ENCODE results near the gene NT5DC1. TPM values are rescaled to one million over a fixed set of nuclear protein-coding genes. Genes with fewer than 3 reads are reported as not detected.

The NT5DC1 gene
- total and polyA plus RNA-seq, 7 experiments from 2014 or later: 30.5 to 53.4 (median 45.8) TPM

DNA sequence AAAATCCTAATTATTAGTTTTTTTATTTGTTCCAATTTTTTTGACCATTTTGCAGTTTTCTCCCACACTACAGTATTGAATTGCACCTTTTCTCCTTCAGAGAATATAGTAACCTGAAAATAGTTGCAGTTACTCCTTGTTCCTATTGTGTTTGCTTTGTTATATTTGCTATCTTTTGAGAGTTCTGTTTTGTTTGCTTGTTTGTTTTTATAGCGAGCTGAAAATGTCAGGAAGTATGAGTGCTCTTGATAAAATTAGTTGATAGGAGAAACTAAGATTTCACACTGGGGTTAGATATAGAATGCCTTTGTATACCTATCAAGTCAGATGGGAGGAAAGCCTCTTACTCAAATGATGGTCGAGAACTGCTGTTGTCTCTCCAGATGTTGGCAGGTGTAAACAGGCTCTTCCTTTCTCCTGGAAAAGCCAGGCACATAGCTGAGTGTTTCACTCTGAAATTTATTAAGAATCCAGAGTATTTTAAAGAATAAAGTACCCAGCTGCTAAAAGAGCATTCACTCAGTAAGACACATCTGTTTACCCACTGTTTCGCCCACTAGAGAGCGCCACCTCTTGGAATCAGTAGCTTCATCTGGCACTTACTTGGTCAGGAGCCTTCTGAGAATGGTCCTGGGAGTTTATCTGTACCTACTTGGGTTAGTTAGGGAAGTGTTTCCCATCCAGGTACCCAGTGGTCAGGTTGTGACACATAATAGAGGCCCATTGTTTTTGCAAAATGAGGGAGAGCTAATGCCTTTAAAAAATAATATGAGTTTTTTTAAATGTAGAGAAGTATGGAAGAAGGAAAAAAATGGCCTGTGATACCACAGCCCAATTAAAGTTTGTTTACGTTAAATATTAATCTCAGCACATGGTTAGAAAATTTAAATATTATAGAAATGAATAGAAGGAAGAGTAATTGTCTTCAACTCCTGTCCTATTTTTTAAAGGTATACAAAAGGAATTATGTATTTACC lies 11.2 kb downstream of the NT5DC1 start:
- peaks cover 0 to 24% (median 5%) of the 10 kb centered on the region in 7 donors for H3K4me1 Mint-ChIP-seq
- no peaks in the 10 kb centered on the region for H3K27me3 Mint-ChIP-seq
- intact Hi-C loops (cut with micrococcal nuclease): loop anchor here (1.0 to 10.0 kb wide), 2 partner anchors 11 to 103 kb away; no protein-coding TSS in a partner anchor
- Histone ChIP-seq H3K27ac (ENCODE audit: low read depth, low read length) (no peak overlapping the region), H3K27me3 (ENCODE audit: control insufficient read depth in 2 of 2, insufficient read depth in 2 of 2, low read length in 2 of 2) (no peaks in the 10 kb centered on the region), H3K4me1 (ENCODE audit: control insufficient read depth in 2 of 2, insufficient read depth in 2 of 2, low read length in 2 of 2) (no peaks in the 10 kb centered on the region), H3K9me3 (ENCODE audit: control insufficient read depth in 2 of 3, low read length in 3 of 3) (no peaks in the 10 kb centered on the region), H3K4me3 (ENCODE audit: low read length) (no peak overlapping the region), H3K36me3 (ENCODE audit: control insufficient read depth in 2 of 3, insufficient read depth in 3 of 3, low read length in 3 of 3) (peaks cover 23 to 73% (median 25%) of the 10 kb centered on the region in 3 experiments)
- H3K9me3 Mint-ChIP-seq: no peaks in the 10 kb centered on the region
- H3K36me3 Mint-ChIP-seq: peaks cover 19 to 65% (median 40%) of the 10 kb centered on the region in 5 donors
- ATAC-seq (peak; percentile 40), DNase-seq (no peak)
- ChIA-PET CTCF (interaction anchor here (0.6 to 1.7 kb wide), 4 partner anchors 11 to 421 kb away, joined by 3 to 4 read pairs (median 4); partner anchors contain the start of gene NT5DC1), POLR2A (interaction anchor here (1.6 kb wide), 1 partner anchor 10 kb away, joined by 4 read pairs; no protein-coding TSS in a partner anchor)
- H3K4me3 Mint-ChIP-seq: no peak overlapping the region
- H3K27ac Mint-ChIP-seq: no peak overlapping the region

DNA sequence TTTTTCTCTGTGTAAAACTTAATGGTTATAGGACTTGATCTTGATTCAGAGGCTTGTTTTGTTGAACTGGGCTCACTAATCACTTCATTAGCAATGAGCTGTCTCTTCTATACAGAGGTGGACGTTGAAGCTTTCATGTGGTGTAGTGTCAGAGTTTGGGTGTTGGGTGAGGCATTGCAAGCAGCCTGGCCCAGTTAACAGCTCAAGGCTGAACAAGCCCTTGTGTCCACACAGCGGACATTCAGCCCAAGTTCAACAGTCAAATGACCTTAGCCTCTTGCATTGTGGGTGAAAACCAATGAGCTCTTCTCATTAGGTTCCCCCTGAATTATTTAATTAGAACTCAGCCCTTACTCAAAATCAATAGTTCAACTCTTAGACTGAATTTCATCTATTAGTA lies 12.7 kb downstream of the NT5DC1 start:
- no peaks in the 10 kb centered on the region for H3K27me3 Mint-ChIP-seq
- ATAC-seq (no peak), DNase-seq (no peak)
- no peaks in the 10 kb centered on the region for H3K4me1 ChIP-seq (ENCODE audit: control insufficient read depth in 2 of 2, insufficient read depth in 2 of 2, low read length in 2 of 2)
- intact Hi-C loops (cut with micrococcal nuclease): loop anchor here in 1 of 2 donors (10.0 kb wide), 1 partner anchor 101 kb away; no protein-coding TSS in a partner anchor
- H3K36me3 ChIP-seq (ENCODE audit: control insufficient read depth in 2 of 3, insufficient read depth in 3 of 3, low read length in 3 of 3): peaks cover 22 to 80% (median 23%) of the 10 kb centered on the region in 3 experiments
- H3K27ac ChIP-seq (ENCODE audit: low read depth, low read length): no peak overlapping the region
- H3K9me3 ChIP-seq (ENCODE audit: control insufficient read depth in 2 of 3, low read length in 3 of 3): no peaks in the 10 kb centered on the region
- ChIA-PET POLR2A (interaction anchor here (1.6 kb wide), 1 partner anchor 11 kb away, joined by 4 read pairs; no protein-coding TSS in a partner anchor), CTCF (interaction anchor here (0.9 kb wide), 1 partner anchor 17 kb away, joined by 4 read pairs; no protein-coding TSS in a partner anchor)
- no peak overlapping the region for H3K4me3 Mint-ChIP-seq
- no peaks in the 10 kb centered on the region for H3K27me3 ChIP-seq (ENCODE audit: control insufficient read depth in 2 of 2, insufficient read depth in 2 of 2, low read length in 2 of 2)
- no peak overlapping the region for H3K27ac Mint-ChIP-seq
- no peak overlapping the region for H3K4me3 ChIP-seq (ENCODE audit: low read length)
- no peaks in the 10 kb centered on the region for H3K9me3 Mint-ChIP-seq
- peaks cover 0 to 24% (median 5%) of the 10 kb centered on the region in 7 donors for H3K4me1 Mint-ChIP-seq
- peaks cover 21 to 66% (median 49%) of the 10 kb centered on the region in 5 donors for H3K36me3 Mint-ChIP-seq

DNA sequence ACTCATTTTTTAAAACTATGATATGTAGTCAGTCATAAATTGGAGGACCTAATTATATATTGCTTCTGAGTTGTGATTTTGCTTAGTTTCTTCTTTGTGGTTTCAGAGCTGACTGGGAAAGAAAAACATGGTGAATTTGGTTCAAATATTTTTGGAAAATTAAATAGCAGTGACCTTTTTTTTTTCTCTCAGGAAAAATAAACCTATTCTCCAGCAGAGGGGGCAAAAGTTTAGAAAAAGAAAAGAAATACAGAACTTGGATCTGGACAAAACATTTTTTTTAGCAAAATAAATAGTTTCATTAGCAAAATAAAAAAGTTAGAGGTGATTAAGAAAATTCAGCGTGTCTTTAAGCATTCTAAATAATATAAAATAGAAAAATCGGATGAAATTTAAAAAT lies 15.1 kb downstream of the NT5DC1 start:
- no peaks in the 10 kb centered on the region for H3K27me3 ChIP-seq (ENCODE audit: control insufficient read depth in 2 of 2, insufficient read depth in 2 of 2, low read length in 2 of 2)
- no peak for ATAC-seq
- Mint-ChIP-seq H3K4me3 (no peak overlapping the region), H3K4me1 (peaks cover 0 to 8% (median 3%) of the 10 kb centered on the region in 7 donors), H3K27ac (no peak overlapping the region), H3K36me3 (peaks cover 11 to 54% (median 34%) of the 10 kb centered on the region in 5 donors), H3K9me3 (no peaks in the 10 kb centered on the region), H3K27me3 (no peaks in the 10 kb centered on the region)
- CTCF ChIA-PET: no interaction called here
- H3K36me3 ChIP-seq (ENCODE audit: control insufficient read depth in 2 of 3, insufficient read depth in 3 of 3, low read length in 3 of 3): peaks cover 3 to 78% (median 15%) of the 10 kb centered on the region in 3 experiments
- H3K4me3 ChIP-seq (ENCODE audit: low read length): no peak overlapping the region
- intact Hi-C loops (cut with micrococcal nuclease): loop anchor here in 1 of 2 donors (10.0 kb wide), 1 partner anchor 99 kb away; no protein-coding TSS in a partner anchor
- no peaks in the 10 kb centered on the region for H3K4me1 ChIP-seq (ENCODE audit: control insufficient read depth in 2 of 2, insufficient read depth in 2 of 2, low read length in 2 of 2)
- POLR2A ChIA-PET: interaction anchor here (0.6 to 1.2 kb wide), 3 partner anchors 13 to 218 kb away, joined by 4 read pairs; partner anchors contain the start of gene NT5DC1
- no peak overlapping the region for H3K27ac ChIP-seq (ENCODE audit: low read depth, low read length)
- no peaks in the 10 kb centered on the region for H3K9me3 ChIP-seq (ENCODE audit: control insufficient read depth in 2 of 3, low read length in 3 of 3)
- no peak for DNase-seq

DNA sequence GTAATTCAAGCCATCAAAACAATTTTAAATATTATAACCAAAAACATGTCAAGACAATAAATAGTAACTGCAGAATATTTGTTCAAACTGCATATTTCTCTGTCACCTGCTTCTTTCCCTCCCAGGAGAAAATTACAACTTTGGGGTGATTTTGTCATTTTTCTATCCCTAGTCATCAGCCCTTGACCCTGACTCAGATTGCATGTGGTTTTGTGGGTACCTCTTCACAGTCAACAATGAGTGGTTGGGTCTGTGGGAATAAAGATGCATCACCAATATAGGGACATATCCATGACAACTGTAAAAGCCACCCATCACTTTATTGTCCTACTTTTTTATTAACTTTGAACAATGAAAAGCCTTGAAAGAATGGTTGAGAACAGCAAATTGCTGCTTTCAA lies 18.0 kb downstream of the NT5DC1 start:
- Mint-ChIP-seq H3K27me3 (no peaks in the 10 kb centered on the region), H3K27ac (no peak overlapping the region), H3K36me3 (peaks cover 4 to 50% (median 23%) of the 10 kb centered on the region in 5 donors), H3K4me1 (peaks cover 0 to 7% (median 0%) of the 10 kb centered on the region in 7 donors), H3K4me3 (no peak overlapping the region), H3K9me3 (no peaks in the 10 kb centered on the region)
- H3K36me3 ChIP-seq (ENCODE audit: control insufficient read depth in 2 of 3, insufficient read depth in 3 of 3, low read length in 3 of 3): peaks cover 0 to 53% (median 0%) of the 10 kb centered on the region in 3 experiments
- no peak overlapping the region for H3K4me3 ChIP-seq (ENCODE audit: low read length)
- no peaks in the 10 kb centered on the region for H3K27me3 ChIP-seq (ENCODE audit: control insufficient read depth in 2 of 2, insufficient read depth in 2 of 2, low read length in 2 of 2)
- intact Hi-C loops (cut with micrococcal nuclease): loop anchor here in 1 of 2 donors (10.0 kb wide), 1 partner anchor 96 kb away; no protein-coding TSS in a partner anchor
- ATAC-seq: no peak
- POLR2A ChIA-PET: interaction anchor here (1.0 kb wide), 1 partner anchor 17 kb away, joined by 5 read pairs; no protein-coding TSS in a partner anchor
- DNase-seq: no peak
- H3K27ac ChIP-seq (ENCODE audit: low read depth, low read length): no peak overlapping the region
- CTCF ChIA-PET: interaction anchor here (0.5 kb wide), 1 partner anchor 150 kb away, joined by 3 read pairs; no protein-coding TSS in a partner anchor
- no peaks in the 10 kb centered on the region for H3K9me3 ChIP-seq (ENCODE audit: control insufficient read depth in 2 of 3, low read length in 3 of 3)
- H3K4me1 ChIP-seq (ENCODE audit: control insufficient read depth in 2 of 2, insufficient read depth in 2 of 2, low read length in 2 of 2): no peaks in the 10 kb centered on the region

DNA sequence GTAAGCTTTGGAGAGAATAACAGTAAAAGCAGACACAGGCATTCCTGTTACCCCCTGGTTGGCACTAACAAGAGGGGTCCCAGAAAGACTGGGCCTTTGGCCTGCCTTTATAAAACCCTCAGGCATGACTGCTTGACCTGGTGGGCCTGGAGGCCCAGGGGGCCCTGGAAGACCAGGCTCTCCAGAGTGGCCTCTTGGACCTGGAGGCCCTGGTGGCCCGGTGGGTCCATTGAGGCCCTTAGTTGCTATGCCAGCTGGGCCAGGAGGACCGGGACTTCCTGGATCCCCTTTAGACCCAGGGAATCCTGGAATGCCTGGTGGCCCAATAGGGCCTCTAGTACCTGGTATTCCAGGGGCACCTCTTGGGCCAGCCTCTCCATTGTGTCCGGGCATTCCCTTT lies 19.8 kb downstream of the NT5DC1 start:
- Mint-ChIP-seq H3K36me3 (peaks cover 4 to 40% (median 25%) of the 10 kb centered on the region in 5 donors), H3K4me1 (peaks cover 0 to 7% (median 3%) of the 10 kb centered on the region in 7 donors), H3K27me3 (no peaks in the 10 kb centered on the region), H3K9me3 (no peaks in the 10 kb centered on the region), H3K4me3 (no peak overlapping the region), H3K27ac (no peak overlapping the region)
- POLR2A ChIA-PET: no interaction called here
- Histone ChIP-seq H3K27ac (ENCODE audit: low read depth, low read length) (no peak overlapping the region), H3K4me3 (ENCODE audit: low read length) (no peak overlapping the region), H3K4me1 (ENCODE audit: control insufficient read depth in 2 of 2, insufficient read depth in 2 of 2, low read length in 2 of 2) (no peaks in the 10 kb centered on the region), H3K36me3 (ENCODE audit: control insufficient read depth in 2 of 3, insufficient read depth in 3 of 3, low read length in 3 of 3) (peaks cover 0 to 35% (median 0%) of the 10 kb centered on the region in 3 experiments), H3K27me3 (ENCODE audit: control insufficient read depth in 2 of 2, insufficient read depth in 2 of 2, low read length in 2 of 2) (no peaks in the 10 kb centered on the region), H3K9me3 (ENCODE audit: control insufficient read depth in 2 of 3, low read length in 3 of 3) (no peaks in the 10 kb centered on the region)
- ATAC-seq (no peak), DNase-seq (no peak)
- CTCF ChIA-PET: no interaction called here
- intact Hi-C loops (cut with micrococcal nuclease): no loop called here

DNA sequence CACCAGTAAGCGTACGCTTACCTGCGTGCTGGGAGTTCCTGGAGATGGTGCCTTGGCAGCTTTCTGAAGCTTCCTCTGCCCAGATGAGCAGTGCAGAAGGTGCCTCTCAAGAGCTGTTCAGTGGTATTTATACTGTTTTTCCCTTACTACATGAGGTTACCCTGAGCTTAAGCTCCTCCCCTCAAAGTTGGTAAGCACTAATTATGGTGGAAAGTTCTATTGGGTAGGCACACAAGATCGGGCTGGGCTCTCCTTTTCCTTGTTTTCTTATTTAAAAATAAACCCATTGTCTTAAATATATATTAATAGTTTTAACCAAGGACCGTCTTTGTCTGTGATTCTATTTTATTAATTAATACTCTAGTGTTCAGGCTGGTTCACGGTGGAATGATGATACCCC lies 25.4 kb downstream of the NT5DC1 start, which contains the start of gene COL10A1:
Gene COL10A1, minus strand, starts transcription at position 101 of the 400 bp plus-strand sequence. CDS start 640 bp downstream, outside the sequence.
- intact Hi-C loops (cut with micrococcal nuclease): no loop called here
- H3K4me3 ChIP-seq (ENCODE audit: low read length): no peak within 1 kb of the TSS
- ATAC-seq (no peak), DNase-seq (no peak)
- ChIA-PET CTCF (interaction anchor here (1.5 kb wide), 1 partner anchor 14 kb away, joined by 3 read pairs; no protein-coding TSS in a partner anchor), POLR2A (no interaction called here)
- Mint-ChIP-seq H3K27me3 (no peaks in the 10 kb centered on the region), H3K4me1 (peaks cover 0 to 9% (median 5%) of the 10 kb centered on the region in 7 donors), H3K27ac (no peak within 1 kb of the TSS), H3K9me3 (no peaks in the 10 kb centered on the region), H3K36me3 (peaks cover 0 to 38% (median 14%) of the 10 kb centered on the region in 5 donors), H3K4me3 (no peak within 1 kb of the TSS)
- H3K9me3 ChIP-seq (ENCODE audit: control insufficient read depth in 2 of 3, low read length in 3 of 3): no peaks in the 10 kb centered on the region
- H3K27ac ChIP-seq (ENCODE audit: low read depth, low read length): no peak within 1 kb of the TSS
- H3K27me3 ChIP-seq (ENCODE audit: control insufficient read depth in 2 of 2, insufficient read depth in 2 of 2, low read length in 2 of 2): no peaks in the 10 kb centered on the region
- no peaks in the 10 kb centered on the region for H3K36me3 ChIP-seq (ENCODE audit: control insufficient read depth in 2 of 3, insufficient read depth in 3 of 3, low read length in 3 of 3)
- no peaks in the 10 kb centered on the region for H3K4me1 ChIP-seq (ENCODE audit: control insufficient read depth in 2 of 2, insufficient read depth in 2 of 2, low read length in 2 of 2)

All from naive thymus-derived CD4-positive, alpha-beta T cell (primary cell).